ENCODE data around the gene ZGPAT.

The ZGPAT gene

GRCh38 chr20:63738687-63739129, 30.9 kb downstream of the ZGPAT start:
- TF ChIP-seq MYC (IDR thresholded peaks at IDR 0.05; ENCODE audit: low read depth, low read length): no peak
- no peak for TF ChIP-seq MAX (IDR thresholded peaks at IDR 0.05; ENCODE audit: low read depth, low read length)
- TF ChIP-seq CTCF (IDR thresholded peaks at IDR 0.05; ENCODE audit: low read depth, low read length): no peak
- TF ChIP-seq POLR2A (IDR thresholded peaks at IDR 0.05; ENCODE audit: extremely low read depth, insufficient read length): no peak
- DNase-seq (ENCODE audit: low read depth): no peak

GRCh38 chr20:63739130-63740069, 31.6 kb downstream of the ZGPAT start, which contains the start of gene SLC2A4RG:
Gene SLC2A4RG (plus strand): TSS chr20:63739776. CDS start chr20:63739913, 137 bp downstream.
- peak; percentile 82 for DNase-seq (ENCODE audit: low read depth)
- peak within 1 kb of the TSS; percentile 74 for H3K4me3 ChIP-seq (ENCODE audit: low read depth, low read length)
- peak; percentile 21 for TF ChIP-seq POLR2A (IDR thresholded peaks at IDR 0.05; ENCODE audit: extremely low read depth, insufficient read length)
- TF ChIP-seq MYC (IDR thresholded peaks at IDR 0.05; ENCODE audit: low read depth, low read length): no peak

More at GRCh38 chr20:63738687-63739129, 30.9 kb downstream of the ZGPAT start:
- no peak overlapping the region for H3K4me3 ChIP-seq (ENCODE audit: low read depth, low read length)

GRCh38 chr20:63740070-63740626, 32.3 kb downstream of the ZGPAT start:
- TF ChIP-seq MAX (IDR thresholded peaks at IDR 0.05; ENCODE audit: low read depth, low read length): 0 out of 2 replicates have a peak, but pooled peaks have one; percentile 4
- no peak for TF ChIP-seq CTCF (IDR thresholded peaks at IDR 0.05; ENCODE audit: low read depth, low read length)
- DNase-seq (ENCODE audit: low read depth): peak; percentile 76
- H3K4me3 ChIP-seq (ENCODE audit: low read depth, low read length): peak overlapping the region; percentile 74

- DNase-seq (ENCODE audit: low read depth): peak; percentile 95
Observed at GRCh38 chr20:63740627-63741353, 33.0 kb downstream of the ZGPAT start.

GRCh38 chr20:63741354-63741675, 33.5 kb downstream of the ZGPAT start:
- no peak for DNase-seq (ENCODE audit: low read depth)
- TF ChIP-seq MYC (IDR thresholded peaks at IDR 0.05; ENCODE audit: low read depth, low read length) (no peak), MAX (IDR thresholded peaks at IDR 0.05; ENCODE audit: low read depth, low read length) (no peak), CTCF (IDR thresholded peaks at IDR 0.05; ENCODE audit: low read depth, low read length) (no peak), POLR2A (IDR thresholded peaks at IDR 0.05; ENCODE audit: extremely low read depth, insufficient read length) (no peak)
- peak overlapping the region; percentile 74 for H3K4me3 ChIP-seq (ENCODE audit: low read depth, low read length)

More at GRCh38 chr20:63740627-63741353, 33.0 kb downstream of the ZGPAT start:
- peak overlapping the region; percentile 74 for H3K4me3 ChIP-seq (ENCODE audit: low read depth, low read length)
- TF ChIP-seq POLR2A (IDR thresholded peaks at IDR 0.05; ENCODE audit: extremely low read depth, insufficient read length): no peak
- peak; percentile 95 for TF ChIP-seq MYC (IDR thresholded peaks at IDR 0.05; ENCODE audit: low read depth, low read length)
- TF ChIP-seq CTCF (IDR thresholded peaks at IDR 0.05; ENCODE audit: low read depth, low read length): peak; percentile 7
- TF ChIP-seq MAX (IDR thresholded peaks at IDR 0.05; ENCODE audit: low read depth, low read length): peak; percentile 89
